ENCODE data around the gene AGAP5.

Gene AGAP5

DNA sequence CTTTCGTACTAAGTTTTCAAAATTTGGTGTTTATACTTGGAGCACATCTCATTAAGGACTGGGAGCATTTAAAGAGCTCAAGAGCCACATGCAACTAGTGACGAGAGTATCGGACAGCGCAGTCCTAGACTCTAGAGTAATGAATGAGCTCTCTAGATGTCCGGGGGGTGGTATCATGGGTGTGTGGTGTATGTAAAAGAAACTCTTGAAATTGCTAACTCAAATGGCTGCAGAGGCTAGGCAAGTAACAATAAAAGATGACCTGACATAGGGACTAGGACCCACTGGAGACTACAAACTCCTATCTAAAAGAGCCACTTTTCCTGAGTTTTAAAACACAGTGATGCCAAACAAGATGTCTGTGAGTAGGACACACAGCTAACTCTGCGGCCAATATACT lies 70.6 kb downstream of the AGAP5 start:
- Histone ChIP-seq H3K27ac (ENCODE audit: low read length) (no peak overlapping the region), H3K4me3 (ENCODE audit: low read length) (no peak overlapping the region)
- WGBS (ENCODE audit: insufficient coverage, insufficient read length) = no CpG with 5 or more reads among the region's 6 CpGs

DNA sequence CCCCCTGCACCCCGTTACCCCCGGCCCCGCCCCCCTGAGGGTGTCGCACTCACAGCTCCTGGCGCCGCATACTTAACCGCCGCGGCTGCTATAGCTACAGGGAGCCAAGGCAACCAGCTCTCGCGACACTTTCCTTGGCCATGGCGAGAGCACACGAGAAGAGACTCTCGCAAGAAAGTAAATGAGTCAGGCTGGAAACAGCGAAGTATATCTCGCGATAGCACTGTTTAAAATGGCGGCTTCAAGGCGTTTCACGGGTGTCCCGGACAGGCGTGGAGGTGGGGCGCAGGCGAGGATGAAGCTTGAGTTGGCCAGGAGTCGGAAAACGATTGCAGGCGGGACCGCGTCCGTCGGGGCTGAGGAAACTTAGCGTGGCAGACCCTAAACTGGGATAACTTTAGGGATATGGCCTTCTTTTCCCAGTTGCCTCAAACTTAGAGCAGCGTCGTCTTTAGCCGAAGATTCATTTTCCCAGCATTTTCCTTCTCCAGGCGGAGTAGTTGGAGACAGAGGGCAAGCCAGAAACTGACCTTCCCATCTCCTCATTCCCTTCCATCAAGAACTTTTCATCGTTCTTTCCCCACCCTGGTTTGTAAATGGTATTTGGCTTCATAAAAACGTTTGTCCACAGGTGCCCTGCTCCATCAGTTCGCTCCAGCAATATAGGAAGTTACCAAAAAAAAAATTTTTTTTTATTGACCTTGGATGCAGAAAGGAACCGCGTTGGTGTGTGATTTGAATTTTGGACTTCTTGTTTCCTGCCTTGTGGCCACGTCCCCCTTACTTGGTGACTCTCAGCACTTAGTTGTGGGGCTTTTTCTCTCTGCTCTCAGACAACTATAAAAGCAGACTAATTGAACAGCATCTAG lies 71.8 kb downstream of the AGAP5 start:
- no peaks in the 10 kb centered on the region for H3K27me3 ChIP-seq (ENCODE audit: control insufficient read depth, insufficient read depth, low read length)
- H3K4me3 ChIP-seq (ENCODE audit: low read length) = peak overlapping the region; percentile 92; the same call in 1 of the 2 replicates
- H3K9me3 ChIP-seq (ENCODE audit: control insufficient read depth, insufficient read depth, low read length) = no peaks in the 10 kb centered on the region
- DNase-seq (ENCODE audit: low read depth, low spot score) = peak; percentile 95
- H3K27ac ChIP-seq (ENCODE audit: low read length) = no peak overlapping the region
- H3K4me1 ChIP-seq (ENCODE audit: control insufficient read depth, insufficient read depth, low read length) = peaks cover 2% of the 10 kb centered on the region; the same call in 1 of the 2 replicates
- WGBS (ENCODE audit: insufficient coverage, insufficient read length) = no CpG with 5 or more reads among the region's 42 CpGs
- no peaks in the 10 kb centered on the region for H3K36me3 ChIP-seq (ENCODE audit: control insufficient read depth, insufficient read depth, low read length)

More for the DNA sequence above, 70.6 kb downstream of the AGAP5 start:
- Histone ChIP-seq H3K36me3 (ENCODE audit: control insufficient read depth, insufficient read depth, low read length) (no peaks in the 10 kb centered on the region), H3K27me3 (ENCODE audit: control insufficient read depth, insufficient read depth, low read length) (no peaks in the 10 kb centered on the region), H3K4me1 (ENCODE audit: control insufficient read depth, insufficient read depth, low read length) (peaks cover 2% of the 10 kb centered on the region; the same call in 1 of the 2 replicates), H3K9me3 (ENCODE audit: control insufficient read depth, insufficient read depth, low read length) (no peaks in the 10 kb centered on the region)
- no peak for DNase-seq (ENCODE audit: low read depth, low spot score)

DNA sequence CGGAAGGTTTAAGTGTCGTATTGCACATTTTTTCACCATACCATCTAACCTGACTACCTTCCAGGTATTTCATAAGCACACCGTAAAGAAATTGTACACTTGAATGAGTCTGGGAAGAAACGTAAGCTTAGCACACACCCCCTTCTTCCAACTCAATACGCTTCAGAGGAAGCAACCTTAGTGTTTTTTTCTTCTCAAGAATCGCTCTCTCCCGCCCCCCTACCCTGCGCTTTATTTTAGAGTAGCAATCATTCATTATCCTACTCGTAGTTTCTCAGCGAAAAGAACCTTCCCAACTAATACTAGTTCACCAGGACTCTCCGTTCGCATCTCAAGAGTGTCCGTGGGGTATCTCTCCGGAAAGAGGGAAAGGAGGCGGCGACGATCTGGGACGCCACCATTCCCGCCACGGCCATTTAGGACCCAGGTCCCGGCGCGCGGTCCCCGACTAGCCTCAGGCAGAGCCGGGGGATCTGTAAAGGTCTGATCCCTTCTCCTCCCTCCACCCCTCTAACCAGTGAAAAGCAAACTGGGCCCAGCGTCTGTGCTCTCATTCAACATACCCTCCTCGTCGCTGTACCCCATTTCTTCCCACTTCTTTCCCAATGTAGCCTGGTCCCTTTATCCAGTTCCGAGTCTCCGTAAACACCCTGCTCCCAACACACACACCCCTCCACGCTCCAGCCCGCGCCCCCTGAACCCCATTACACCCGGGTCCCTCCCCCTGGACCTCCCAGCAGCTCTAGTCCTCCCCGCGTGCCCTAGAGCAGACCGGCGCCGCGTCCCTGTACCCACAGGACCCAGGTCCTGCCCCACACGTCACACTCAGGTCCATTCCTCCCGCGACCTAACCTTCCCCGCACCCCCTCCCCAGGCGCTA lies 72.7 kb downstream of the AGAP5 start:
- H3K4me3 ChIP-seq (ENCODE audit: low read length) = peak overlapping the region; percentile 92
- no peak overlapping the region for H3K27ac ChIP-seq (ENCODE audit: low read length)
- no peaks in the 10 kb centered on the region for H3K9me3 ChIP-seq (ENCODE audit: control insufficient read depth, insufficient read depth, low read length)
- no peaks in the 10 kb centered on the region for H3K36me3 ChIP-seq (ENCODE audit: control insufficient read depth, insufficient read depth, low read length)
- no peaks in the 10 kb centered on the region for H3K27me3 ChIP-seq (ENCODE audit: control insufficient read depth, insufficient read depth, low read length)
- DNase-seq (ENCODE audit: low read depth, low spot score) = no peak
- WGBS (ENCODE audit: insufficient coverage, insufficient read length) = no CpG with 5 or more reads among the region's 46 CpGs
- peaks cover 2% of the 10 kb centered on the region; the same call in 1 of the 2 replicates for H3K4me1 ChIP-seq (ENCODE audit: control insufficient read depth, insufficient read depth, low read length)
